ENCODE measurements around the gene ADH5.
"Not testable (repeated sequence)": the region's sequence is repeated elsewhere in the genome, so short reads cannot be mapped to it uniquely, and the experiment has no call there.

Gene ADH5

DNA sequence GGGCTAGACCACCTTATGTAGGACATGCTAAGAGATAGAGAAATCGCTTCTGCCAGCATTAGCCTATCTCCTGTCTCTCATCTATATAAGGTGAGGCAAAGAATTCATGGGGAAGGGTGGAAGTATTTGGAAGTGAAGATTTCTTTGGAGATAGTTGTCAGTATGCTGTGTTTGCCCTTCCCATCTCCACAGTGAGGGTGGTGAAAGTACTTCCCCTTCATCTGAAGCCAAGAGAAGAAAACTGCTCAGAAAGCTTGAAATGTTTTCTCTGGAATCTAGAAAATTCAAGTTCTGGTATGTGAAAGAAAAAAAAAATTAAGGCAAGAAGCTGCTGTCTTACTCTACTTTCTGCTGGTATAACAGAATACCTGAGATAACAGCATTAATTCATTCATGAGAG is 12.3 kb upstream of the ADH5 start:
- Histone ChIP-seq H3K4me1 (ENCODE audit: insufficient read depth, low read length) (no peaks in the 10 kb centered on the region), H3K9ac (ENCODE audit: low read depth, low read length) (no peak overlapping the region), H3K9me3 (ENCODE audit: control insufficient read depth, insufficient read depth, low read length) (no peaks in the 10 kb centered on the region), H3K36me3 (ENCODE audit: insufficient read depth, low read length) (no peaks in the 10 kb centered on the region)

- not testable (repeated sequence) for H3K4me1 ChIP-seq (ENCODE audit: insufficient read depth, low read length); H3K36me3 ChIP-seq (ENCODE audit: insufficient read depth, low read length); H3K9ac ChIP-seq (ENCODE audit: low read depth, low read length); H3K9me3 ChIP-seq (ENCODE audit: control insufficient read depth, insufficient read depth, low read length)
Measured at GRCh38 chr4:99099814-99100213, 11.2 kb upstream of the ADH5 start.

DNA sequence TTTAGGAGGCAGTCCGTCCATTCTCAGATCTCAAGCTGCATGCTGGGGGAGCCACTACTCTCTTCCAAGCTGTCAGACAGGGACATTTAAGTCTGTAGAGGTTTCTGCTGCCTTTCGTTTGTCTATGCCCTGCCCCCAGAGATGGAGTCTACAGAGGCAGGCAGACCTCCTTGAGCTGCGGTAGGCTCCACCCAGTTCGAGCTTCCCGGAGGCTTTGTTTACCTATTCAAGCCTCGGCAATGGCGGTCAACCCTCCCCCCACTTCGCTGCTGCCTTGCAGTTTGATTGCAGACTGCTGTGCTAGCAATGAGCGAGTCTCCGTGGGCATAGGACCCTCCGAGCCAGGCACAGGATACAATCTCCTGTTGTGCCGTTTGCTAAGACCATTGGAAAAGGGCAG is 10.7 kb upstream of the ADH5 start:
- no peak overlapping the region for H3K9ac ChIP-seq (ENCODE audit: low read depth, low read length)
- no peaks in the 10 kb centered on the region for H3K4me1 ChIP-seq (ENCODE audit: insufficient read depth, low read length)
- no peaks in the 10 kb centered on the region for H3K9me3 ChIP-seq (ENCODE audit: control insufficient read depth, insufficient read depth, low read length)
- H3K36me3 ChIP-seq (ENCODE audit: insufficient read depth, low read length) = no peaks in the 10 kb centered on the region

- peak overlapping the region; percentile 44; the same call in 1 of the 2 replicates for H3K9ac ChIP-seq (ENCODE audit: low read depth, low read length)
- not testable (repeated sequence) for H3K9me3 ChIP-seq (ENCODE audit: control insufficient read depth, insufficient read depth, low read length); H3K36me3 ChIP-seq (ENCODE audit: insufficient read depth, low read length)
- peaks cover 16% of the 10 kb centered on the region for H3K4me1 ChIP-seq (ENCODE audit: insufficient read depth, low read length)
Measured at GRCh38 chr4:99091841-99092240, 3.3 kb upstream of the ADH5 start.

- Histone ChIP-seq H3K4me1 (ENCODE audit: insufficient read depth, low read length) (peaks cover 16% of the 10 kb centered on the region), H3K9ac (ENCODE audit: low read depth, low read length) (peak overlapping the region; percentile 44; the same call in 1 of the 2 replicates), H3K36me3 (ENCODE audit: insufficient read depth, low read length) (no peaks in the 10 kb centered on the region), H3K9me3 (ENCODE audit: control insufficient read depth, insufficient read depth, low read length) (no peaks in the 10 kb centered on the region; the same call in 1 of the 2 replicates)
Measured at GRCh38 chr4:99091216-99091575, 2.6 kb upstream of the ADH5 start.

- Histone ChIP-seq H3K4me1 (ENCODE audit: insufficient read depth, low read length) (peaks cover 16% of the 10 kb centered on the region), H3K9ac (ENCODE audit: low read depth, low read length) (peak overlapping the region; percentile 44; the same call in 1 of the 2 replicates), H3K9me3 (ENCODE audit: control insufficient read depth, insufficient read depth, low read length) (no peaks in the 10 kb centered on the region; the same call in 1 of the 2 replicates), H3K36me3 (ENCODE audit: insufficient read depth, low read length) (no peaks in the 10 kb centered on the region)
Measured at GRCh38 chr4:99090481-99091215, 2.1 kb upstream of the ADH5 start.

DNA sequence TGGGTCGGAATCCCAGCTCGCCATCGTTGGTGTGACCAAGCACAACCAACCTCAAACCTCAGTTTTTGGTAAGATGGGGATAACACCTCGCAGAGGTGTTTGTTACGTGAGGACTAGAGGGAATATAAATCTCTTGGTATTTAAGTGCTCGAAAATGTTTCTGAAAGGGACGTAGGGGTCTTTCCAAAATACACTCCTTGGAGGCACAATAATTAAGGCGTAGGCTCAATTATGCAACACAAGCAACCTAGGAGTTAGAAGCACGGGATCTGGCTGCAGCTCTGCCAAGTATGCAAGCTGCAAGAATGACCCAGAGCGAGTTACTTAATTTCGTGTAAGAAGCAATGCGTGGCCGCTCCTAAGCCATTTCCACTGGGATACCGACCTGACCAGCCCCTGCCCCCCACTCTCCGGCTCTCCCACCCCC is 552 bp downstream of the ADH5 start:
- Histone ChIP-seq H3K9ac (ENCODE audit: low read depth, low read length) (peak overlapping the region; percentile 100), H3K36me3 (ENCODE audit: insufficient read depth, low read length) (peaks cover 16% of the 10 kb centered on the region), H3K9me3 (ENCODE audit: control insufficient read depth, insufficient read depth, low read length) (no peaks in the 10 kb centered on the region), H3K4me1 (ENCODE audit: insufficient read depth, low read length) (peaks cover 16% of the 10 kb centered on the region)

GRCh38 chr4:99084595-99084994 is 4.0 kb downstream of the ADH5 start:
- no peaks in the 10 kb centered on the region for H3K9me3 ChIP-seq (ENCODE audit: control insufficient read depth, insufficient read depth, low read length)
- H3K36me3 ChIP-seq (ENCODE audit: insufficient read depth, low read length) = peaks cover 30% of the 10 kb centered on the region
- no peaks in the 10 kb centered on the region for H3K4me1 ChIP-seq (ENCODE audit: insufficient read depth, low read length)
- no peak overlapping the region for H3K9ac ChIP-seq (ENCODE audit: low read depth, low read length)

DNA sequence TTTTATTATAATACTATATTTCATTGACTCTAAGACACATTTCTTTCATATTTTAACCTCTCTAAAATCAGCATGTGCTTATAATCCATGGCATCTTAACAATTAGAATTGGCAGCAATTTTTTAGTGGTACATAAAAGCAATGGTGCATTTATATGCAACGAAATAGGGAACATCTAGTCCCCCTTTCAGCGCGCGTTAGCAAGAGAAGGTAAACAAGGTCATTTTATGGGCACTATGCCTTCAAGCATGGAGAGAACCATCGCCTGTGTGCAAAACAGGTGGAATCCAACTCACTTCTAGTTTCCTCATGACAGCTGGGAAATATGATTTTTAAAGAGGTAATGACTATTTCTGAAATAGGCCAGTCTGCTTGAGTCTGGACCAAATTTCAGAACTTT is 6.4 kb downstream of the ADH5 start:
- Histone ChIP-seq H3K9me3 (ENCODE audit: control insufficient read depth, insufficient read depth, low read length) (no peaks in the 10 kb centered on the region), H3K4me1 (ENCODE audit: insufficient read depth, low read length) (no peaks in the 10 kb centered on the region), H3K36me3 (ENCODE audit: insufficient read depth, low read length) (peaks cover 41% of the 10 kb centered on the region), H3K9ac (ENCODE audit: low read depth, low read length) (no peak overlapping the region)

DNA sequence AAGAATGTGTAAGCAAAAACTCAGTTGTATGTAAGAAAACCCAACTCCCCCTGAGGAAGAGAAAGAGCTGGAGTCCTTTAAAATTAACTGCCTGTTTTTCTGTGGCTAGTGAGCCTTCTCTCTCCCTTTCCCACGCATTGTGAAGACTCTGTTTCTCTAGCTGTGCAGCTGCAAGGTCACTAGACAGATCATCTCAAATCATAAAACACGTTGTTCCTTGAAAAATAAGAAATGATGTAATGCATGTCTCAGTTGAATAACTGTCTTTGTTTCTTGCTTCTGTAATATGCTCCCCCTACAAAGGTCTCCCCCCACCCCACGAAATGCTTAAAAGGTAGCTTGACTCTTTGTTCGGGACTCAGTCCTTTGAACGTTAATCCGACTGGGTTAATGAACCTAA is 7.7 kb downstream of the ADH5 start:
- H3K36me3 ChIP-seq (ENCODE audit: insufficient read depth, low read length) = peaks cover 41% of the 10 kb centered on the region
- not testable (repeated sequence) for H3K4me1 ChIP-seq (ENCODE audit: insufficient read depth, low read length); H3K9ac ChIP-seq (ENCODE audit: low read depth, low read length); H3K9me3 ChIP-seq (ENCODE audit: control insufficient read depth, insufficient read depth, low read length)

DNA sequence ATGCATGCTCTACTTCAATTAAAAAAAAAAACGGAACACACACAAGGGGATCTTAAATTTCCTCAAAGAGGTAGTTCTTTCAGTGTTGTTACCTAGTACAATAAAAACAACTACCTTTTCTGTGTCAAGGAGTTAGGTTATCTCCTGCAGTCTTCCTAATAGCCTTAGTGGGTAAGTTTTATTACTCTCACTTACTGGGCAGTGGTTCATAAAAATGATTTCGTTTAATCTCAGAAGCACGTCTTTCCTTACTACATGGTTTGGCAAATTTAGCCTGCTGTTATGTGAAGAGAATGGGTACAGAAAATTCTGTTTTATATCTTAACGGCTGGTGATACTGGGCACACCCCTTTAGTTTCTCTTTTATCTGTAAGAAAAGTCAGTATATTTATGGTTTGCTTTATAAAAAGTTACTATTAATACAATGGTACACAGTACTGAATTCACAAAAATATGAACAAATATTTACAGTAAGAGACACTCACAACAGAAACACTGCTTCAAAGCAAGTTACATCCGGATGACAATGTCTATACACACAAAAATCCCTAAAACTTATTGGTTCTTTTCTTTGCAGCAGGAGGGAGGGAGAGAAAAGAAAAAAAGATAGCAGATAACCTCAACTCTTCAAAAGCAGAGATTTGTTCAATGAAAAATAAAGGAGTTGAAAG is 8.8 kb downstream of the ADH5 start:
- no peak overlapping the region for H3K9ac ChIP-seq (ENCODE audit: low read depth, low read length)
- no peaks in the 10 kb centered on the region for H3K4me1 ChIP-seq (ENCODE audit: insufficient read depth, low read length)
- H3K9me3 ChIP-seq (ENCODE audit: control insufficient read depth, insufficient read depth, low read length) = no peaks in the 10 kb centered on the region
- peaks cover 40% of the 10 kb centered on the region for H3K36me3 ChIP-seq (ENCODE audit: insufficient read depth, low read length)

DNA sequence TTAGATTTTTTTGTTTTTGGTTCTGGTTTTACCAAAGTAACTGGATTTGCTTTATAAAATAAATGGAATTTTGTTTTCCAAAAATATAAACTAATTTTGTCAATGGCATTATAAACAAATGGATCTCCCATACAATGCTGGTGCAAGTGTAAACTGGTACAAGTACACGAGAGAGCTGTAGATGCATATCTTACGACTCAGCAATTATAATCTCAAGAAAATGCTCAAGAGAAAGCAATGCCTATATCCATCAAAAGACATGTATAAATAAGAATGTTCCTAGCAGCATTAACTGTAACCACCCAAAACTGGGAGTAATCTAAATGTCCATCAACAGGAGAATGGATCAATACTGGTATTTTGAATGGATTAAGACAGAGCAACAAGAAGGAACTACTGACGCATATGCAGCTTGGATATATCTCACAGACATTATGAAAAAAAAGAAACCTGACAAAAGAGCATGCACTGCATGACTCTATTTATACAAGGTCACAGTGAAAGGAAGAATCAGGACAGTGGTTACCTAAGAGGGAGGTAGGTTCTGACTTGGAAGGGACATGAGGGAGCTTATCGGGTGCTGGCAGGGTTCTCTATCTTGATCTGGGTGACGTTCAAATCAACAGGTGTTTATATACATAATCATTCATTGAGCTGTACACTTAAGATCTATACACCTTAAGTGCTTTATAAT is 9.5 kb downstream of the ADH5 start:
- no peak overlapping the region for H3K9ac ChIP-seq (ENCODE audit: low read depth, low read length)
- H3K4me1 ChIP-seq (ENCODE audit: insufficient read depth, low read length) = no peaks in the 10 kb centered on the region
- H3K9me3 ChIP-seq (ENCODE audit: control insufficient read depth, insufficient read depth, low read length) = no peaks in the 10 kb centered on the region
- peaks cover 39% of the 10 kb centered on the region for H3K36me3 ChIP-seq (ENCODE audit: insufficient read depth, low read length)

DNA sequence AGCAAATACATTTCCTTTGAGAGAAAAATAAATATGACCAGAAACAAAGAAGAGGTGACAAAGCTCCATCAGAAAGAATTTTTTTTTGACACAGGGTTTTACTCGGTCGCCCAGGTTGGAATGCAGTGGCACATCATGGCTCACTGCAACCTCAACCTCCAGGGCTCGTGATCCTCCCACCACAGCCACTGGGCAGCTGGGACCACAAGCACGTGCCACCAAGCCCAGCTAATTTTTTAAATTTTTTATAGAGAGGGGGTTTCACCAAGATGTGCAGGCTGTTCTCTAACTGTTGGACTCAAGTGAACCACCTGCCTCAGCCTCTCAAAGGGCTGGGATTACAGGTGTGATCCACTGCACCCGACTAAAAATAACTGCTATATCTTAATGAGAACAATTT is 10.3 kb downstream of the ADH5 start:
- Histone ChIP-seq H3K9ac (ENCODE audit: low read depth, low read length) (no peak overlapping the region), H3K36me3 (ENCODE audit: insufficient read depth, low read length) (peaks cover 36% of the 10 kb centered on the region), H3K4me1 (ENCODE audit: insufficient read depth, low read length) (no peaks in the 10 kb centered on the region), H3K9me3 (ENCODE audit: control insufficient read depth, insufficient read depth, low read length) (no peaks in the 10 kb centered on the region)

DNA sequence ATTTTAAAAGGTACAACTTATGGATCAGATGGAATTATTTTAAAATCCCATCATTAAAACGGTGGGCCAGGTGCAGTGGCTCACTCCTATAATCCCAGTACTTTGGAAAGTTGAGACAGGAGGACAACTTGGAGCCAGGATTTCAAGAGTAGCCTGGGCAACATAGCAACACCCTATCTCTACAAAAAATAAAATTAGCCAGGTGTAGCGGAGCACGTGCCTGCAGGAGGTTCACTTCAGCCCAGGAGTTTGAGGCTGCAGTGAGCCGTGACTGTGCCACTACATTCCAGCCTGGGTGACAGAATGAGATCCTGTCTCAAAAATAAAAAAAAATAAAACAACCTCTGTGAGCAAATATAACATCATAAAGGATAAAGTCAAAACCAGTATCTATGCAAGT is 11.4 kb downstream of the ADH5 start:
- Histone ChIP-seq H3K4me1 (ENCODE audit: insufficient read depth, low read length) (no peaks in the 10 kb centered on the region), H3K9me3 (ENCODE audit: control insufficient read depth, insufficient read depth, low read length) (no peaks in the 10 kb centered on the region), H3K36me3 (ENCODE audit: insufficient read depth, low read length) (peaks cover 29% of the 10 kb centered on the region), H3K9ac (ENCODE audit: low read depth, low read length) (no peak overlapping the region)
